Measurements from ENCODE around the gene GPR157.

- no peak for TF ChIP-seq CTCF (IDR thresholded peaks at IDR 0.05; ENCODE audit: insufficient read depth, low read depth, low read length)
- TF ChIP-seq EZH2 (IDR thresholded peaks at IDR 0.05; ENCODE audit: insufficient read depth, low read length), result no peak
These were observed 44.0 kb downstream of the GPR157 start for GRCh38 chr1:9084906-9085305.
